Raji (cell line): ENCODE data around the gene MANBA.

Experiments used
- POLR2A ChIP-seq: IDR thresholded peaks from 2 replicates; pipeline ENCODE4 v1.6.1; 2011; ENCODE audit warnings: low read depth, low read length, control low read depth; ENCODE audit not compliant: insufficient read depth

Gene MANBA

GRCh38 chr4:102600689-102601088, 160.1 kb downstream of the MANBA start:
- no peak for TF ChIP-seq POLR2A

GRCh38 chr4:102599886-102600285, 160.9 kb downstream of the MANBA start:
- TF ChIP-seq POLR2A, result no peak

GRCh38 chr4:102599455-102599854, 161.3 kb downstream of the MANBA start:
- no peak for TF ChIP-seq POLR2A

- TF ChIP-seq POLR2A, result no peak
Observed at GRCh38 chr4:102598762-102599374, 161.9 kb downstream of the MANBA start.

GRCh38 chr4:102598086-102598761, 162.5 kb downstream of the MANBA start:
- no peak for TF ChIP-seq POLR2A

- no peak for TF ChIP-seq POLR2A
Observed at GRCh38 chr4:102596532-102596931, 164.2 kb downstream of the MANBA start.

GRCh38 chr4:102594000-102594399, 166.8 kb downstream of the MANBA start:
- TF ChIP-seq POLR2A, result no peak

- TF ChIP-seq POLR2A, result no peak
Observed at GRCh38 chr4:102593147-102593546, 167.6 kb downstream of the MANBA start.

GRCh38 chr4:102592256-102592655, 168.5 kb downstream of the MANBA start:
- TF ChIP-seq POLR2A, result no peak

GRCh38 chr4:102589743-102590142, 171.0 kb downstream of the MANBA start:
- no peak for TF ChIP-seq POLR2A

- TF ChIP-seq POLR2A, result no peak
Observed at GRCh38 chr4:102586644-102587021, 174.1 kb downstream of the MANBA start.

- TF ChIP-seq POLR2A, result no peak
Observed at GRCh38 chr4:102586002-102586643, 174.6 kb downstream of the MANBA start.

- TF ChIP-seq POLR2A, result no peak
Observed at GRCh38 chr4:102585329-102585728, 175.4 kb downstream of the MANBA start.

GRCh38 chr4:102584091-102584490, 176.7 kb downstream of the MANBA start:
- no peak for TF ChIP-seq POLR2A
